Stimulated activated CD4-positive, alpha-beta T cell treated with anti-CD3 and anti-CD28 coated beads, TNF-alpha, amount 100 ng/mL, for 4 hours (primary cell): ENCODE results near the gene UVSSA.
"Not testable (repeated sequence)": the region's sequence is repeated elsewhere in the genome, so short reads cannot be mapped to it uniquely, and the experiment has no call there.

Source experiments
- DNase-seq, 3 experiments: peaks; one replicate each; pipeline ENCODE4 v3.0.0-alpha.2; 2020; ENCODE audit warnings: low read depth in 3 of 3

Gene UVSSA

GRCh38 chr4:1363513-1363912 is 16.5 kb downstream of the UVSSA start:
- DNase-seq: no peak

GRCh38 chr4:1364217-1364616 is 17.2 kb downstream of the UVSSA start:
- no peak for DNase-seq

GRCh38 chr4:1364748-1365147 is 17.7 kb downstream of the UVSSA start:
- DNase-seq: no peak

GRCh38 chr4:1365271-1366178 is 18.5 kb downstream of the UVSSA start:
- no peak for DNase-seq

GRCh38 chr4:1366371-1367229 is 19.6 kb downstream of the UVSSA start:
- DNase-seq: no peak

- no peak for DNase-seq
These were observed 20.4 kb downstream of the UVSSA start for GRCh38 chr4:1367230-1367935.

GRCh38 chr4:1367936-1368289 is 20.9 kb downstream of the UVSSA start:
- DNase-seq: no peak

- DNase-seq: no peak
These were observed 21.5 kb downstream of the UVSSA start for GRCh38 chr4:1368421-1369090.

- no peak for DNase-seq
These were observed 22.1 kb downstream of the UVSSA start for GRCh38 chr4:1369091-1369450.

- no peak for DNase-seq
These were observed 22.6 kb downstream of the UVSSA start for GRCh38 chr4:1369479-1370079.

GRCh38 chr4:1370321-1371124 is 23.5 kb downstream of the UVSSA start:
- DNase-seq: no peak

GRCh38 chr4:1371176-1372165 is 24.5 kb downstream of the UVSSA start:
- DNase-seq: no peak

- not testable (repeated sequence) for DNase-seq
These were observed 25.6 kb downstream of the UVSSA start for GRCh38 chr4:1372576-1372975.

GRCh38 chr4:1373892-1374705 is 27.1 kb downstream of the UVSSA start:
- no peak for DNase-seq

GRCh38 chr4:1374706-1375045 is 27.7 kb downstream of the UVSSA start:
- no peak for DNase-seq

- no peak for DNase-seq
These were observed 28.2 kb downstream of the UVSSA start for GRCh38 chr4:1375051-1375721.

- DNase-seq: no peak
These were observed 28.8 kb downstream of the UVSSA start for GRCh38 chr4:1375761-1376322.
